HG03108 (cell line): ENCODE measurements around the gene HTR1D.
"Not testable (repeated sequence)": the region's sequence is repeated elsewhere in the genome, so short reads cannot be mapped to it uniquely, and the experiment has no call there.

Source experiments
- ATAC-seq: cut with Tn5 transposase; IDR thresholded peaks from one replicate; pipeline ENCODE4 v1.9.1; 2021; ENCODE audit warnings: moderate library complexity; ENCODE audit not compliant: unreplicated experiment

The HTR1D gene

GRCh38 chr1:23217421-23218115 lies at the start of gene HTR1D:
HTR1D (minus strand) TSS chr1:23217502; CDS start chr1:23194219, 23,283 bp downstream.
- ATAC-seq: no peak

GRCh38 chr1:23263380-23263887 lies 46.1 kb upstream of the HTR1D start:
- ATAC-seq: no peak

DNA sequence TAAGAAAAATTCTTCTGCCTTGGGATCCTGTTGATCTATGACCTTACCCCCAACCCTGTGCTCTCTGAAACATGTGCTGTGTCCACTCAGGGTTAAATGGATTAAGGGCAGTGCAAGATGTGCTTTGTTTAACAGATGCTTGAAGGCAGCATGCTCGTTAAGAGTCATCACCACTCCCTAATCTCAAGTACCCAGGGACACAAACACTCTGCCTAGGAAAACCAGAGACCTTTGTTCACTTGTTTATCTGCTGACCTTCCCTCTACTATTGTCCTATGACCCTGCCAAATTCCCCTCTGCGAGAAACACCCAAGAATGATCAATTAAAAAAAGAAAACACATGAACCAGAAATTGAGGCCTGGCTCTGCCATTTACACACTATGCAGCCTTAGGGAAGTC lies 40.8 kb upstream of the HTR1D start:
- not testable (repeated sequence) for ATAC-seq

- not testable (repeated sequence) for ATAC-seq
These were observed 40.1 kb upstream of the HTR1D start for GRCh38 chr1:23257371-23257770.

GRCh38 chr1:23254584-23254983 lies 37.3 kb upstream of the HTR1D start:
- no peak for ATAC-seq

DNA sequence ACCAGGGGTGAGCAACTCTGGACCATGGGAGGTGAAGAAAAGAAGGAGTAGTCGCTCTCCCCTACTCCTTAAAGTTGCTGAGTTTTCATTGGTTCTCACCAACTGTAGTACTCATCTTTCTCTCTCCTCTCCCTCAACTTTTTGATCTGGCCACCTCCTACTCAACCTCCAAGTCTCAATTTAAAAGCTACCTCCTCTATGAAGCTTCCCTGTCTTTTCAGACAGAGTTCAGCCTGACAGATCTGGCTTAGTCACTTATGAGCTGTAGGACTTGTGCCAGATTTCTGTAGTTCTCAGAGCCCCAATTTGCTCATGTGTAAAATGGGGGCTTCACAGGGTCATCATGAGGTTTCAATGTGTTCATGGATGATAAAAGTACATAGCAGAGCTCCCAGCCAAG lies 34.5 kb upstream of the HTR1D start:
- ATAC-seq: no peak

GRCh38 chr1:23249787-23250454 lies 32.6 kb upstream of the HTR1D start:
- ATAC-seq: no peak

DNA sequence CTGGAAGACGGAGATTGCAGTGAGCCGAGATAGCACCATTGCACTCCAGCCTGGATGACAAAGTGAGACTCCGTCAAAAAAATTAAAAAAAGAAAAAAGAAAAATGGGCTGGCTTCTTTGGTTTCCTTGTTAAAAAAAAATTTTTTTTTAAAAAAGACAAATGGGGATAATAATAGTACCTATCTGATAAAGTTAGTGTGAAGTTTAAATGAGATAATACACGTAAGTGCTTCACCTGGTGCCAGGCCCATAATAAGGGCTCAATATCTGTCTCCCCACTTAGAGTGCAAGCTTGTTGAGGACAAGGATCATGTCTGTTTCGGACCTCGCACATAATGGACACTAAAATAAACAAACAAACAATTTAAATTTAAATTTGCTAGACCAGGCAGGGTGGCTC lies 30.0 kb upstream of the HTR1D start:
- ATAC-seq: no peak

- ATAC-seq: no peak
These were observed 29.0 kb upstream of the HTR1D start for GRCh38 chr1:23246274-23246673.

- ATAC-seq: no peak
These were observed 27.0 kb upstream of the HTR1D start for GRCh38 chr1:23244256-23244761.

DNA sequence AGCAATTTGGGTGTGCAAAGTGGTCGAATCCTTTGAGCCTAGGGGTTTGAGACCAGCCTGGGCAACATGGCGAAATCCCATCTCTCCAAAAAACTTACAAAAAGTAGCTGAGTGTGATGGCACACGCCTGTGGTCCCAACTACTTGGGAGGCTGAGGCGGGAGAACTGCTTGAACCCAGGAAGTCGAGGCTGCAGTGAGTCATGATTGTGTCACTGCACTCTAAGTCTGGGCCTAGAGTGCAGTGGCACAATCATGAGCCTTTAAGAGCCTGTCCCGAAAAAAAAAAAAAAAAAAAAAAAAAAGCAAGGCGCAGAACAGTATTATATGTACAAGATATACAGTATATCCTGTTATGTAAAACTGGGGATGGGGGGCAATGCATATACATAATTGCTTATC lies 25.1 kb upstream of the HTR1D start:
- ATAC-seq: no peak

GRCh38 chr1:23239638-23240295 lies 22.5 kb upstream of the HTR1D start:
- ATAC-seq: no peak

DNA sequence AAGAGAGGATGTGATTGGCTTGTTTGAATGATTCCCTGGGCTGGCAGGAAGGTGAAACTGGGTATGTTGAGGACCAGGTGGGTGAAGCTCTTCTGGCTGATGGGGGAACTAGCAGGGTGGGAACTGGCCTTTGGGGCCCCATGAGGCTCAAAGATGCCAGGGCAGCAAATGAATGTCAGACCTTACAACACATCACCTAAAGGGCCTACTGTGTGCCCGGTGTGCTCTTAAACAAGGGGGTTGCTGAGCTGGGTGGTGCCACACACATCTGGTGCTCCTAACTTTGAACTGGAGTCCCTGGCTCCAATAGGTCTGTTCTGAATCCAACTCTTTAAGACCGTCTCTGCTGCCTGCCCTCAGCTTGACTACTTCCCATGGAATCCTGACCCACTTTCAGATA lies 21.3 kb upstream of the HTR1D start:
- no peak for ATAC-seq

DNA sequence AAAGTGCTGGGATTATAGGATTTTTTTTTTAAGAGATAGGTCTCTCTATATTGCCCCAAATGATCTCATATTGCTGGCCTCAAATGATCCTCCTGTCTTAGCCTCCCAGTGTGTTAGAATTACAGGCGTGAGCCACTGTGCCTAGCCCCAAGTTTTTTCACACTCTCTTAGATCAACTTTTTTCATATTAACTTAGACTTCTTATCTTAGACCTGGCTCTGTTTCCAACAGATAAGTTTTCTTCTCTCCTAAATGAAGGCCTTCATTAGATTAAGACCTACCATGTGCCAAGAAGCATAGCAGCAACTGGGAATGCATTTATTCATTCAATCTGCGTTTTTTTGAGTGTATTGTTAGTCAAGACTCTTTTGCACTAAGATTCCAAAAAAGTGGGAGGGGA lies 20.2 kb upstream of the HTR1D start:
- ATAC-seq: no peak

- no peak for ATAC-seq
These were observed 10.5 kb upstream of the HTR1D start for GRCh38 chr1:23227806-23228205.

DNA sequence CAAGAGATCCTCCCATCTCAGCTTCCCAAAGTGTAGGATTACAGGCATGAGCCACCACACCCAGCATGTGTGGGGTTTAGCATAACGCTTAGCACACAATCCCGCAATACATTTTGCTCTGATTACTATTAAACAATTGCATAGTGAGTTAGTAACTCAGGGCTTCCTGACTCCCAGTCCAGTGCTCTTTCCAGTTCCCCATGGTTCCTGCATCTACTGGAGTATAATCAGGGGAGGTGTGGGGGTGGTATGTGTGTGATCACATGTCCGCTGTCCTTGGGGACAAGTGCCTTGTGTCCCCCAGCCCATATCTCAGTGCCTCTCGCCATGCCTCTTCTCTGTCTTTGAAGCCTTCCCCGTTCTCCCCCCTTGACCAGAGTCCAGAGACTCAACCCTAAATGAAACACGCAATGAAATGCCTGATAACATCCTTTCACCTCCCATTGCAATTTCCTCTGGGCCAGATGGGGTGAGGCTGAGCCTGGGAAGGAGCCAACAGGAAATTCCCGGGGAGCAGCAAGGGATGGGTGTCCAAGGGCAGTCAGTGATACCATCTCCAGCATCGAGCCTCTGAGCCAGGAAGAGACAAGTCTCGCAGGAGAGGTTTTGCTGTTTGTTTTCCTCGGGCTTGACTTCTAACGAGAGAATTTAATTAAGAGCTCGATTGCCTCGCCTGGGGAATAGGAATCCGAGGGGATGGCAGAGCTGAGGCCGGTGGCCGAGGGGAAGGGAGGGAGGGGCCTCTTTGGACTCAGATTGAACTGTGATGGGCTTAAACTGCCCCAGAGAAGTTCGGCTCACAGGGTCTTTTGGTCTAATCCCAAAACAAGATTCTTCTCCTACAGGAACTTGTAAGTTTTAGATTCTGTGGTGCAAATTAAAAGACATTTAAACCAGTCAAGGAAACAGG lies 7.7 kb upstream of the HTR1D start:
- no peak for ATAC-seq

GRCh38 chr1:23223963-23224362 lies 6.7 kb upstream of the HTR1D start:
- not testable (repeated sequence) for ATAC-seq

DNA sequence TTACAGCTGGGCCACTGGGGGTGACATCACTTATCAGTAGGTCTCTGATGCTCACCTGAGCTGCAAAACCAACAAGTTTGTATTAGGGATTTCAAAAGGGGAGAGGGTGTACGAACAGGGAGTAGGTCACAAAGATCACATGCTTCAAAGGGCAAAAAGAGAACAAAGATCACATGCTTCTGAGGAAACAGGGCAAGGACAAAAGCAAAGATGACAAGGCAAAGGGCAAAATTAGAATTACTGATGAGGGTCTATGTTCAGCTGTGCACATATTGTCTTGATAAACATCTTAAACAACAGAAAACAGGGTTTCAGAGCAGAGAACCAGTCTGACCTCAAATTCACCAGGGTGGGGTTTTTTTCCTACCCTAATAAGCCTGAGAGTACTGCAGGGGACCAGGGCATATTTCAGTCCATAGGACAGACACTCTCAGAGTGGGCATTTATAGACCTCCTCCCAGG lies 6.2 kb upstream of the HTR1D start:
- not testable (repeated sequence) for ATAC-seq

DNA sequence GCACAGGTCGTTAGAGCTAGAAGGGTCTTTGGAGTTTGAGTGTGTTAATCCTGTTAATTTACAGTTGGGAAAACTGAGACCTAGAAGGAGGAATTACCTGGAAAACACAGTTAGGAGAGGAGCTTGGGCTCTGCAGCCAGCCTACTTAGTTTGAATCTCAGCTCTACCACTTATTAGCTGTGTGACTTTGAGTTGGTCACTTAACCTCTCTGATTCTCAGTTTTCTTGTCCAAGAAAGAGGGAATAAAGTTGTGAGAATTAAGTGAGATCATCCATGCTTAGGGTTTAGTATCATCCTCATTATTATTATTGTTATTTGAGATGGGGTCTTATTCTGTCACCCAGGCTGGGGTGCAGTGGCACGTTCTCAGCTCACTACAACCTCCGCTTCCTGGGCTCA lies 5.4 kb upstream of the HTR1D start:
- ATAC-seq: no peak

DNA sequence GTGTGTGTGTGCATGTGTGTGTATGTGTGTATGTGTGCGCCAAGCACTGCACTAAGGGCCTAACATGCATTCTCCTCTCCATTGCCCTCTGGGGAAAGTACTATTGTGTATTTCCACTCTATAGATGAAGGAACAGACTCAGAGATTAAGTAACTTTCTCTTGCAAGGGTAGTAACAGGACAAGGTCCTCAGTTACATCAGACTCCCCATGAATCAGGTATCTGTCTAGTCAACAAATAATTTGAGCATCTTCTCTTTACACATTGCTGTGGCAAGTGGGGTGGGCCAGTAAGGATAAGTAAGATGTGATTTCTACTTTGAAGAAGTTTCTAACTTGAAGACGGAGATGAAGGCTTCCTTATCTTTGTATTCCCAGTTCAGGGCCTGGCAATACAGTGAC lies 5.0 kb upstream of the HTR1D start:
- ATAC-seq: no peak

DNA sequence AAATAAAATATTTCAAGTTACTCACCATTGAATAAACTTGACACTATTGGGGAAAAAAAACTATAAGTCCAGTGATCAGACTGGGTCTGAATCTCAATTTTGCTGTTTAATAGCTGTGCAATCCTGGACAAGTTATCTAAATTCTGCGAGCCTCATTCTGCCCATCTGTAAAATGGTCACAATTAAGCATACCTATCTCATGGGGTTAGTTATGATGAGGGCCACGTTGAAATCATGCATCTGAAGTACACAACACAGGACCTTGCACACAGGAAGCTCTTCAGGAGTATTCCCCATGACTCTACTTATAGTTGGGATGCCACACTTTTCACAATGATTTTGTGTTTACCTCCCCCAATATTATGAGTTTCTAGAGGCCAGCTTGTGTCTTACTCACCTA lies 3.8 kb upstream of the HTR1D start:
- ATAC-seq: no peak
